Esophagus muscularis mucosa (tissue), 4 donors: ENCODE data around the gene SF3A2. TPM values are rescaled to one million over a fixed set of nuclear protein-coding genes. Genes with fewer than 3 reads are reported as not detected.

ENCODE experiments used
- DNase-seq: peaks from one replicate; pipeline ENCODE4 v3.0.0-alpha.2; 2017; ENCODE audit errors: extremely low spot score
- H3K27ac ChIP-seq, 4 donors: fragments of 200-600 bp; sonication (generic); replicated peaks in 1 of 4; 1 replicate in 3 of 4; 2 replicates in 1 of 4; pipeline ENCODE4 v1.5.1; 2016 to 2019; ENCODE audit warnings: mild to moderate bottlenecking in 1 of 4
- H3K27me3 ChIP-seq, 4 donors: fragments of 200-600 bp; sonication (generic); one replicate each; pipeline versions ENCODE4 v1.5.1 to v1.6.0; 2016 to 2019
- H3K36me3 ChIP-seq, 4 donors: fragments of 200-600 bp; sonication (generic); one replicate each; pipeline ENCODE4 v1.5.1; 2016 to 2019
- H3K4me1 ChIP-seq, 4 donors: fragments of 200-600 bp; sonication (generic); one replicate each; pipeline ENCODE4 v1.5.1; 2016 to 2019
- H3K4me3 ChIP-seq, 4 donors: fragments of 200-600 bp; sonication (generic); 1 replicate in 2 of 4; 2 replicates in 2 of 4; pipeline ENCODE4 v1.5.1; 2016 to 2019; ENCODE audit warnings: mild to moderate bottlenecking in 4 of 4, moderate library complexity in 1 of 4
- H3K9me3 ChIP-seq, 4 donors: fragments of 200-600 bp; sonication (generic); 1 replicate in 3 of 4; 2 replicates in 1 of 4; pipeline ENCODE4 v1.5.1; 2016 to 2019
- CTCF ChIP-seq, 3 experiments: fragments of 200-600 bp in 2 of 3; fragments of 450-650 bp in 1 of 3; sonication (generic) in 2 of 3; IDR thresholded peaks; one replicate each; pipeline ENCODE4 v1.5.1; 2017 to 2019; ENCODE audit warnings: antibody characterized with exemption in 3 of 3, mild to moderate bottlenecking in 2 of 3, moderate library complexity in 1 of 3
- EP300 ChIP-seq: sonication (generic); formaldehyde crosslinking; IDR thresholded peaks from one replicate; pipeline ENCODE4 v1.6.1; 2017; ENCODE audit warnings: antibody characterized with exemption
- POLR2A ChIP-seq: fragments of 450-650 bp; IDR thresholded peaks from one replicate; pipeline ENCODE4 v1.6.1; 2017; ENCODE audit warnings: antibody characterized with exemption, moderate library complexity, mild to moderate bottlenecking, low read depth
- POLR2AphosphoS5 ChIP-seq, 2 donors: sonication (generic); formaldehyde crosslinking; IDR thresholded peaks; one replicate each; pipeline ENCODE4 v1.6.1; 2017; ENCODE audit warnings: antibody characterized with exemption in 2 of 2
- WGBS: methylation state at CpG from one replicate; pipeline ENCODE4 v1.1.5; 2018; 5-methylcytosine and 5-hydroxymethylcytosine counted together
- intact Hi-C: fragments of 100-400 bp; cut with DNase I; formaldehyde crosslinking; loops from one replicate; pipeline ENCODE4 v1.15.1; 2023
- total RNA-seq, 4 donors: library from RNA; depleted of rRNA; stranded (reverse); fragments of >200 nt; gene quantifications; one replicate each; pipeline versions ENCODE4 v1.1.0 to v1.2.1, GENCODE V29; 2016

SF3A2 gene
- total RNA-seq, 4 donors from 2014 or later: 29.5 to 56.9 (median 35.3) TPM

GRCh38 chr19:2240881-2241760 lies 4.5 kb downstream of the SF3A2 start:
- Histone ChIP-seq H3K4me1 (peaks cover 47 to 77% (median 66%) of the 10 kb centered on the region in 4 donors), H3K9me3 (no peaks in the 10 kb centered on the region), H3K27ac (peak overlapping the region; percentile 21 to 78 (median 72)), H3K36me3 (peaks cover 30 to 34% (median 32%) of the 10 kb centered on the region in 4 donors), H3K4me3 (peak overlapping the region in 3 of 4 donors; percentile 49 to 57 (median 54)), H3K27me3 (no peaks in the 10 kb centered on the region)
- 67% methylated on average over 34 of the region's 41 CpGs for WGBS
- intact Hi-C loops: no loop called here
- no peak for DNase-seq
- TF ChIP-seq CTCF (IDR thresholded peaks at IDR 0.05) (no peak), EP300 (no peak), POLR2A (no peak), POLR2AphosphoS5 (IDR thresholded peaks at IDR 0.05) (no peak)

- H3K9me3 ChIP-seq: no peaks in the 10 kb centered on the region
- H3K27ac ChIP-seq: no peak overlapping the region
- peaks cover 40 to 44% (median 41%) of the 10 kb centered on the region in 4 donors for H3K36me3 ChIP-seq
- intact Hi-C loops: no loop called here
- DNase-seq: no peak
- H3K27me3 ChIP-seq: no peaks in the 10 kb centered on the region
- TF ChIP-seq CTCF (IDR thresholded peaks at IDR 0.05) (no peak), EP300 (no peak), POLR2A (no peak), POLR2AphosphoS5 (IDR thresholded peaks at IDR 0.05) (no peak)
- 86% methylated on average over 9 of the region's 12 CpGs for whole genome bisulfite sequencing
- peaks cover 51 to 83% (median 68%) of the 10 kb centered on the region in 4 donors for H3K4me1 ChIP-seq
- no peak overlapping the region for H3K4me3 ChIP-seq
Observed at GRCh38 chr19:2242092-2242537, 5.5 kb downstream of the SF3A2 start.

- Histone ChIP-seq H3K27me3 (no peaks in the 10 kb centered on the region), H3K27ac (no peak overlapping the region), H3K4me3 (no peak overlapping the region), H3K9me3 (no peaks in the 10 kb centered on the region), H3K36me3 (peaks cover 40 to 51% (median 48%) of the 10 kb centered on the region in 4 donors), H3K4me1 (peaks cover 44 to 80% (median 63%) of the 10 kb centered on the region in 4 donors)
- DNase-seq: no peak
- 84% methylated on average over 8 of the region's 8 CpGs for whole genome bisulfite sequencing
- intact Hi-C loops: no loop called here
- TF ChIP-seq POLR2A (no peak), CTCF (IDR thresholded peaks at IDR 0.05) (no peak), POLR2AphosphoS5 (IDR thresholded peaks at IDR 0.05) (no peak), EP300 (no peak)
Observed at GRCh38 chr19:2242816-2243215, 6.2 kb downstream of the SF3A2 start.

GRCh38 chr19:2243274-2244124 lies 6.9 kb downstream of the SF3A2 start:
- no peak overlapping the region for H3K27ac ChIP-seq
- no peak for TF ChIP-seq CTCF (IDR thresholded peaks at IDR 0.05)
- no peak for TF ChIP-seq EP300
- no peaks in the 10 kb centered on the region for H3K27me3 ChIP-seq
- DNase-seq: no peak
- H3K9me3 ChIP-seq: no peaks in the 10 kb centered on the region
- H3K4me3 ChIP-seq: no peak overlapping the region
- H3K36me3 ChIP-seq: peaks cover 40 to 58% (median 55%) of the 10 kb centered on the region in 4 donors
- 73% methylated on average over 26 of the region's 32 CpGs for WGBS
- intact Hi-C loops: no loop called here
- peaks cover 37 to 74% (median 57%) of the 10 kb centered on the region in 4 donors for H3K4me1 ChIP-seq
